HG03342 (cell line): ENCODE results near the gene FHL2.

Source experiments
- ATAC-seq: cut with Tn5 transposase; IDR thresholded peaks from one replicate; pipeline ENCODE4 v1.9.1; 2021; ENCODE audit warnings: mild to moderate bottlenecking, moderate library complexity; ENCODE audit not compliant: unreplicated experiment

FHL2 gene

GRCh38 chr2:105320651-105321215 is 78.1 kb downstream of the FHL2 start:
- no peak for ATAC-seq

GRCh38 chr2:105317937-105318336 is 80.9 kb downstream of the FHL2 start:
- ATAC-seq, result no peak

GRCh38 chr2:105315314-105315713 is 83.5 kb downstream of the FHL2 start:
- ATAC-seq, result no peak

- peak; percentile 52 for ATAC-seq
Measured at GRCh38 chr2:105313877-105314276, 85.0 kb downstream of the FHL2 start.
